ENCODE measurements around the gene BMP2K. TPM values are rescaled to one million over a fixed set of nuclear protein-coding genes. Genes with fewer than 3 reads are reported as not detected.

BMP2K gene
- total and polyA plus RNA-seq, 2 of the 8 experiments (the other 6 are each of a cell fraction or from before 2014, with no cell fraction given), result 15.6 to 24.1 TPM

GRCh38 chr4:78939667-78940008, 163.5 kb downstream of the BMP2K start (continued):
- TF ChIP-seq TCF12 (IDR thresholded peaks at IDR 0.05; ENCODE audit: low read depth, low read length), result no peak
- TF ChIP-seq TAF1 (IDR thresholded peaks at IDR 0.05; ENCODE audit: low read depth, low read length), result no peak
- TF ChIP-seq SIX5 (IDR thresholded peaks at IDR 0.05; ENCODE audit: low read depth, low read length), result no peak
- no peak for TF ChIP-seq SIN3A (conservative IDR thresholded peaks at IDR 0.05 in 1 of 2, IDR thresholded peaks at IDR 0.05 in 1 of 2; ENCODE audit: low read depth in 1 of 2, low read length in 2 of 2)
